HG02642 (cell line): ENCODE results near the gene DNAH8.

Experiments used
- ATAC-seq: cut with Tn5 transposase; IDR thresholded peaks from one replicate; pipeline ENCODE4 v1.9.1; 2021; ENCODE audit warnings: mild to moderate bottlenecking; ENCODE audit not compliant: unreplicated experiment, poor library complexity

Gene DNAH8

GRCh38 chr6:38988736-38989449 is 273.8 kb downstream of the DNAH8 start:
- no peak for ATAC-seq

GRCh38 chr6:38990475-38990874 is 275.4 kb downstream of the DNAH8 start:
- ATAC-seq = no peak

- ATAC-seq = no peak
These were observed 281.6 kb downstream of the DNAH8 start for GRCh38 chr6:38996676-38997075.

DNA sequence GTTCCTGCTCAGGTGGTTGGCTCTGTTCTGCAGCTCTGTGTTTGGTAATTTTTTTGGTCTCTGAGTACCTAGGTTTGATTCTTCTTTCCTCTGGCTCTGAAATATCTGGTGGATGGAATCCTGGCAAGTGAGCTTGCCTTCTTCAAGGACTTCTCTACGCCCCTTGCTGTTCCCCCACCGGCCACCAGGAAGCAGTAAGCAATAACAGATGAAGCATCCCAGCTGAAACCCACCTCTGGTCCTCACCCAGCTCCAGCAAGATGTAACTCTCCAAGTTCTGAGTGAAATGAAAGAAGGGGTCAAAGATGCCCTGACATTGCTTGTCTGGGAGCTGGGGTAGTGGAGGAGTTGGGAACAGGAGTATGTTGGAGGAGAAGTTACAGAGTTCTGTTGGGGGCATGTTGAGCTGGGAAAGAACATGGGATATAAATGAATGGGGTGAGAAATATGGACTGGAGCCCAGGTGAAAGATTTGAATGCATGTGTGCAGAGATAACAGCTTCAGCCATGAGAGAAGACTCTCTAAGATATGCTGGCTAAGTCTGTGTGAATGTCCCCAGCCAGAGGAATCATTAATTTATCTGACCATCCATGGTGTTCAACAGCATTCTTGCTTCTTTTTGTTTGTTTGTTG is 282.1 kb downstream of the DNAH8 start:
- ATAC-seq = no peak

GRCh38 chr6:39003072-39003471 is 288.0 kb downstream of the DNAH8 start:
- ATAC-seq = no peak

- no peak for ATAC-seq
These were observed 288.4 kb downstream of the DNAH8 start for GRCh38 chr6:39003492-39003891.

- no peak for ATAC-seq
These were observed 289.7 kb downstream of the DNAH8 start for GRCh38 chr6:39004801-39005200.

DNA sequence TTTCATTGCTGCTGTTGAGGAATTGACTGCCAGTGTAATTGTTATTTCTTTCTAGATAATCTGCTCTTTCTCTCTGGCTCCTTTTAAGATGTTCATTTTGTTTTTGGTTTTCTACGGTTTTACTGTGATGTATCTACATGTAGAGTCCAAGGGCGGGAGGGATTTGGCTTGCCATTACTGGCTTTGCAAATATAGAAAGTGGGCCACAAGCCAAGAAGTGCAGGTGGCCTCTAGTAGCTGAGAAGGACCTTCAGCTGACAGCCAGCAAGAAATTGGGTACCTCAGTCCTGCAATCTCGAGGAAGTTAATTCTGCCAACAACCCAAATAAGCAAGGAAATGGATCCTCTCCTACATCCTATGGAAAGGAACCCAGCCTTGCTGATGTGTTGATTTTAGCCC is 290.7 kb downstream of the DNAH8 start:
- ATAC-seq = no peak

- no peak for ATAC-seq
These were observed 292.5 kb downstream of the DNAH8 start for GRCh38 chr6:39007575-39007974.

DNA sequence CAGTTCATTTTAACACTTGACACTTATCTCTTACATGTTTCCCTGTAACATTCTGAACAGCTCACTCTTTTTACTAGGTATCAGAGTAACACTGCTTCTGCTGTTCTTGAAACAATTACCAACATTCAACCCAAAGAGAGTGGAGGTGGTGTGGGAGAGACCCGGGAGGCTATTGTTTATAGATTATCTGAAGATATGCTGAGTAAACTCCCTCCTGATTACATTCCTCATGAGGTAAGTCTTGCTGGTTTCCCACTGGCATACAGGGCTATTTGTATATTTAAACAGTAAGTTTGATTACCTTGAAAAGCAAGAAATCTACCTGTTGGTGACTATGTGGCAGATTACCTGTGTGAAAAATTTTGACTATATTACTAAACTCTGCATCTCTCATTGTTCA is 293.6 kb downstream of the DNAH8 start:
- no peak for ATAC-seq

DNA sequence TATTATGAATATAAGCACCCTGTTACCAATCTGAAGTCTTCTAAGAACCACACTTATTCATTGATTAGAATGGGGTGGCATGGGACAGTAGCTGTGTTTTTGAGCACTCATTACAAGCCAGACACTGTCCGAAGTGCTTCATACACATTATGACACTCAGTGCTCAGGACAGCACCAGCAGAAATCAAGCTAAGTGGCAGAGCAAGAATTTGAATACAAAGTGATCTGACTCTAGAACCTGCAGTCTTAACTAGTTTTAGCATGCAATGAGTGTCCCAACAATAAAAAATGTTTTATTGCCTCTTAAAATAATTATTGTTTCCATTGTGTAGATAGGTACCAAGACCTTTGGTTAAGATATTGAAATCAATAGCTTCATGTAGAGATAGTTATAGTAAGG is 294.4 kb downstream of the DNAH8 start:
- no peak for ATAC-seq

DNA sequence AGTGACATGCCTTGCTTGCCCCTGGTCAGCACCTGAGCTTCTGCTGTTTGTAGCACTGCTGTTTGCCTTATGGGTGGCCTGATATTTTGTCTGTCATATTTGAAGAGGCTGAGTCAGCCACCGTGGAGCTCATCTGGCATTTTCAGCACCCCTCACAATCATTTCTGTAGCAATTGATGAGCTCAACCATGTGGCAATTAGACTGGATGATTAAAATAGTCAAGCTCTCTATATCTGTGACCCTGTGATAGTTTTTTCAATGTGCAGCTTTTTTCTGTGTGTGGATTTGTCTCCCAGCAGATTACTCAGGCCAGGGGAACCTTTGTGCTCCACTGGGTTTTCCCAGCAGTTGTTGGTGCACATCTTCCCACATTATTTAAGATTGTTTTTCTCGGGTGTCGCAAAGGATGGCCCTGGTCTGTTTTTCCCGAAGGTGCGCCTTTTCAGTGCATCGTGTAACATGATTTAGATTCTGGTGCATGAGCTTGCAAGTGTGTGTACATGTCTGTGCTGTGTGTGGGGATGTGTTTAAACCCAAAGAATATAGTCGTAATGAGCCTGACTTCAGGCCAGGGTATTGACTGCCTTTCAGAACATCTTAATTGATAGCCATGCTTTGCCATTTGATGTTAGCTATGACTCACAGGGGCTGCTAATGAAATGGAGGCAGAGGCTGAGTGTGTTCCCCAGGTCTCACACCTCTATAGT is 301.9 kb downstream of the DNAH8 start:
- no peak for ATAC-seq

DNA sequence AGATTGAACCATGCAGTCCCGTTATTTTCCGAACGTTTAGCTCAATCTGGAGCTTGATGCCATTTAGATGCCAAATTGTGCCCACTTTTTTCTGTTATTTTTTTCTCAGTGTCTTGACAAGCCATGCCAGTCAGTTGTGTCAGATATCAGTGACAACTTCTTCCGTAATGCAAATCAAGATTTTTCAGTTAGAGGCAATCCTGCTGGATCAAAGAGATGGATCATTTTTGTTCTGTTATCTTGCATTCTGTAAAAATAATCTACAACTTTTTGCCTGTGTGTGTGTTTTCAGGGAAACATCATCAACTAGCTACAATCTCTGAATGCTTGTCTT is 302.4 kb downstream of the DNAH8 start:
- ATAC-seq = no peak

GRCh38 chr6:39018103-39018502 is 303.0 kb downstream of the DNAH8 start:
- ATAC-seq = no peak

DNA sequence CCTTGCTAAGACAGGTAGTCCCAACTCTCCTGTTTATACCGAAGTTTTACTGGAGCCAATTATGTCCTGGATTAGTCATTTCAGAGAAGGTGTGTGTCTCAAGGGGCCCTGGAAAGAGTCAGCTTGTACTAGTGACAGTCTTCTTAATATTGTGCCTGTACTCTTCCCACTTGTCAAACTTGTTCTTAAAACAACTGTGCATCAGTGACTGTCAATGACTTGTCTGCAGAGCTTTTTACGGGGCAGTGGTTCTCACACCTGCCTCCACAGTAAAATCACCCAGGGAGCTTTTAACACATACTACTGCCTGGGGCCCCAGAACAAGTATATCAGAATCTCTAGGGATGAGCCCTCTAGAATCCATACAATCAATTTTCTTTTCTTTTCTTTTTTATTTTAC is 305.0 kb downstream of the DNAH8 start:
- ATAC-seq = no peak

GRCh38 chr6:39021041-39021440 is 305.9 kb downstream of the DNAH8 start:
- no peak for ATAC-seq

DNA sequence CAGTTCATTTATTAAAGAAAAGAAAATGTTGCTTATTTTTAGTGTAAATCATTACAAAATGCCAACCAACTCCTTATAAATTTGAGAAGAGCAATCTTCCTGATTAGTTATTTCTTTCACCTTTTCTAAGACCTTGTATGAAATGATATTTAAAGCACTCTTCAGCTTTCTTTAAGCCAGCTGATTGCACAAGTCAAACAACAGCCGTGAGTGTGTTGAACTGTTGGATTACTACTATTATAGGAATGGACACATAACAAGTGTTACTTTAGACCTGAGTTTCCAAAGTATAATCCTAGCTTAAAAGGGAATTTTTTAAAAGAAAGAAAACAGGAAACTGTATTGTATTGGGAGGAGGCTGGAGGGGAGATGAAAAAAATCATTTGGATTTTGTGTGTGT is 306.7 kb downstream of the DNAH8 start:
- ATAC-seq = no peak

DNA sequence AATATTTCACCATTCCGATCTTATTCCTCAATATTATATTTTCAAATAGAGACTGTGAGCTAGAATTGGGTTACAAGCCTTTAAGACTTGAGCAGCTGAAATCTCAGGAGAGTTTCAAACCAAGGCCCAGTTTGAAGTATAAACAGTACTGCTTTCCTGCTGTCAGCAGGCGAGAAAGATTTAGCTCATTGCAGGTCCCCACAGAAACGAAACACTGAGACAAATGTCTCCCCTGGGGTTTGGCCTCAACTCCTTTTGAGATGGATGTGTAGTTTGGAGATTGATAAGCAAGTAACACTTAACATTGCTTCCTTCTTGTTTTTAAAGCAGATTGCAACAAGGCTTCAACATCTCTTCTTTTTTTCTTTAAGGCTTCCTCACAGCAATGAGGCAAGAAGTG is 311.1 kb downstream of the DNAH8 start:
- ATAC-seq = no peak

GRCh38 chr6:39029156-39030011 is 314.3 kb downstream of the DNAH8 start:
- ATAC-seq = peak; percentile 67

- no peak for ATAC-seq
These were observed 320.6 kb downstream of the DNAH8 start for GRCh38 chr6:39035681-39036080.

DNA sequence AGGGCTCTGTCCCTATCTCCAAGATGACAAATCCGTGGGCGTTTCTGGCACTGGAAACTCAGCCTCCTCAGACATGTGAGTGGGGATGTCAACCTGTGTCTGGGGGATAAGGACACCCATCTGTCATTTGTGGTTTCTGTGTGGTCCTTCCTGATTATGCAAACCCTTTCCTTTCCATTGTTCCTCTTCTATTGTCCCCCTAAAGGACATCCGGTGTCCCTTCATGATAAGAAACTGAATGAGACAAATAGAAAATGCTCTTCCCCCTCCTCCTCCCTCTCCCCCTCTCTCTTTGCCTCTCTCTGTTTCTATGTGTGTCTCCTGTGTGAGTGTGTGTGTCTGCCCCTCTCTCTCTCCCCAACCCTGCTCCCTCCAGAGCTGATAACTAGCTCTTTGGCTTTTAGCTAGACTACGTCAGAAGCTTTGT is 322.0 kb downstream of the DNAH8 start:
- no peak for ATAC-seq
